C1 segment of cervical spinal cord (tissue), 14 donors: ENCODE measurements around the gene C2CD4A.

ENCODE experiments used
- DNase-seq, 14 donors: peaks; one replicate each; lab custom pipeline; 2025; lab: John Stamatoyannopoulos, UW

Gene C2CD4A

GRCh38 chr15:62060113-62060895 is 6.5 kb upstream of the C2CD4A start, which contains the start of gene VPS13C:
TSS of gene VPS13C (minus strand) at chr15:62060447. CDS start at chr15:62060374, 73 bp downstream.
- DNase-seq: peak; percentile 39 to 95 (median 90)

GRCh38 chr15:62060896-62061280 is 5.9 kb upstream of the C2CD4A start:
- no peak for DNase-seq

- DNase-seq: no peak
Measured at GRCh38 chr15:62063825-62064635, 2.7 kb upstream of the C2CD4A start.

- DNase-seq: peak in 2 of 14 donors; percentile 3 to 14
Measured at GRCh38 chr15:62067448-62068044, 769 bp downstream of the C2CD4A start.

- peak in 3 of 14 donors; percentile 19 to 44 (median 33) for DNase-seq
Measured at GRCh38 chr15:62068071-62068809, 1.5 kb downstream of the C2CD4A start.

GRCh38 chr15:62068810-62069167 is 2.0 kb downstream of the C2CD4A start:
- DNase-seq: no peak

GRCh38 chr15:62069551-62069950 is 2.8 kb downstream of the C2CD4A start:
- no peak for DNase-seq

- peak in 1 of 14 donors; percentile 13 for DNase-seq
Measured at GRCh38 chr15:62071711-62072308, 5.0 kb downstream of the C2CD4A start.

- DNase-seq: no peak
Measured at GRCh38 chr15:62075595-62076277, 9.0 kb downstream of the C2CD4A start.

GRCh38 chr15:62079594-62079993 is 12.8 kb downstream of the C2CD4A start:
- DNase-seq: no peak

GRCh38 chr15:62083194-62084154 is 16.7 kb downstream of the C2CD4A start:
- DNase-seq: no peak

GRCh38 chr15:62085740-62086139 is 19.0 kb downstream of the C2CD4A start:
- peak in 1 of 14 donors; percentile 33 for DNase-seq

- peak in 1 of 14 donors; percentile 5 for DNase-seq
Measured at GRCh38 chr15:62087671-62088352, 21.0 kb downstream of the C2CD4A start.

GRCh38 chr15:62088353-62088693 is 21.5 kb downstream of the C2CD4A start:
- no peak for DNase-seq

- DNase-seq: no peak
Measured at GRCh38 chr15:62089616-62090015, 22.8 kb downstream of the C2CD4A start.

GRCh38 chr15:62090988-62091387 is 24.2 kb downstream of the C2CD4A start:
- DNase-seq: no peak

GRCh38 chr15:62093809-62094208 is 27.0 kb downstream of the C2CD4A start:
- DNase-seq: no peak

- DNase-seq: no peak
Measured at GRCh38 chr15:62094388-62094787, 27.6 kb downstream of the C2CD4A start.

GRCh38 chr15:62099094-62099601 is 32.4 kb downstream of the C2CD4A start:
- DNase-seq: no peak
